H9 (cell line): ENCODE results near the gene VIPR2. TPM values are rescaled to one million over a fixed set of nuclear protein-coding genes. Genes with fewer than 3 reads are reported as not detected.

Experiments
- DNase-seq: peaks from one replicate; pipeline ENCODE4 v3.0.0-alpha.2; 2017
- H2AFZ ChIP-seq: one replicate; pipeline ENCODE4 v1.6.1; 2013; ENCODE audit warnings: mild to moderate bottlenecking, low read length, control low read depth, moderate library complexity
- H2AK5ac ChIP-seq: 2 replicates; pipeline ENCODE4 v1.6.1; 2013; ENCODE audit warnings: low read length, control low read depth, mixed read lengths; ENCODE audit not compliant: insufficient read length
- H2BK120ac ChIP-seq: one replicate; pipeline ENCODE4 v1.6.1; 2013; ENCODE audit warnings: low read depth, mild to moderate bottlenecking, low read length, control low read depth, inconsistent platforms; ENCODE audit not compliant: poor library complexity, severe bottlenecking
- H2BK12ac ChIP-seq: 2 replicates; pipeline ENCODE4 v1.6.1; 2013; ENCODE audit warnings: low read length, control low read depth, mixed read lengths, low read depth; ENCODE audit not compliant: insufficient read length
- H2BK15ac ChIP-seq: 2 replicates; pipeline ENCODE4 v1.6.1; 2013; ENCODE audit warnings: low read depth, low read length, control low read depth
- H2BK20ac ChIP-seq: one replicate; pipeline ENCODE4 v1.6.1; 2013; ENCODE audit warnings: low read depth, mild to moderate bottlenecking, low read length, control low read depth, inconsistent platforms; ENCODE audit not compliant: poor library complexity, severe bottlenecking
- H2BK5ac ChIP-seq: 2 replicates; pipeline ENCODE4 v1.6.1; 2013; ENCODE audit warnings: low read length, control low read depth, mixed read lengths; ENCODE audit not compliant: insufficient read length
- H3K14ac ChIP-seq: 2 replicates; pipeline ENCODE4 v1.6.1; 2013; ENCODE audit warnings: low read length, control low read depth; ENCODE audit not compliant: insufficient read depth
- H3K18ac ChIP-seq: 2 replicates; pipeline ENCODE4 v1.6.1; 2013; ENCODE audit warnings: low read depth, mild to moderate bottlenecking, mixed read lengths, low read length, control low read depth; ENCODE audit not compliant: insufficient read length
- H3K23ac ChIP-seq: 2 replicates; pipeline ENCODE4 v1.6.1; 2013; ENCODE audit warnings: low read length, control low read depth, mixed read lengths, low read depth; ENCODE audit not compliant: insufficient read length
- H3K23me2 ChIP-seq: 2 replicates; pipeline ENCODE4 v1.6.1; 2013; ENCODE audit warnings: low read depth, mild to moderate bottlenecking, mixed read lengths, low read length, control low read depth; ENCODE audit not compliant: insufficient read length, poor library complexity, severe bottlenecking
- H3K27ac ChIP-seq: 2 replicates; pipeline ENCODE4 v1.5.1; 2013; ENCODE audit warnings: low read length, control low read depth, mixed read lengths, low read depth; ENCODE audit not compliant: insufficient read length
- H3K27me3 ChIP-seq: 2 replicates; pipeline ENCODE4 v1.6.1; 2013; ENCODE audit warnings: low read length, control low read depth, inconsistent platforms; ENCODE audit not compliant: insufficient read depth
- H3K4ac ChIP-seq: 2 replicates; pipeline ENCODE4 v1.6.1; 2013; ENCODE audit warnings: low read depth, mild to moderate bottlenecking, control low read depth, inconsistent platforms, low read length, moderate library complexity
- H3K4me1 ChIP-seq: 2 replicates; pipeline ENCODE4 v1.6.1; 2013; ENCODE audit warnings: low read length, control low read depth, inconsistent platforms; ENCODE audit not compliant: insufficient read depth
- H3K4me2 ChIP-seq: 2 replicates; pipeline ENCODE4 v1.6.1; 2013; ENCODE audit warnings: low read length, control low read depth, mixed read lengths; ENCODE audit not compliant: insufficient read length, insufficient read depth
- H3K56ac ChIP-seq: 2 replicates; pipeline ENCODE4 v1.6.1; 2013; ENCODE audit warnings: low read depth, mild to moderate bottlenecking, mixed read lengths, low read length, control low read depth; ENCODE audit not compliant: insufficient read length
- H3K79me1 ChIP-seq: 2 replicates; pipeline ENCODE4 v1.6.1; 2013; ENCODE audit warnings: low read depth, mild to moderate bottlenecking, moderate library complexity, low read length, control low read depth, inconsistent platforms; ENCODE audit not compliant: insufficient read depth, poor library complexity, severe bottlenecking
- H3K79me2 ChIP-seq: 2 replicates; pipeline ENCODE4 v1.6.1; 2013; ENCODE audit warnings: low read length, control low read depth, inconsistent platforms; ENCODE audit not compliant: insufficient read depth
- H3K9ac ChIP-seq: 2 replicates; pipeline ENCODE4 v1.6.1; 2013; ENCODE audit warnings: low read length, control low read depth, mixed read lengths; ENCODE audit not compliant: insufficient read length; ENCODE audit errors: extremely low read depth
- H3K9me3 ChIP-seq: one replicate; pipeline ENCODE4 v1.6.1; 2013; ENCODE audit warnings: low read depth, low read length, inconsistent platforms; ENCODE audit not compliant: control insufficient read depth
- H3T11ph ChIP-seq: one replicate; pipeline ENCODE4 v1.6.1; 2013; ENCODE audit warnings: mild to moderate bottlenecking, low read length, control low read depth, inconsistent platforms
- H4K20me1 ChIP-seq: one replicate; pipeline ENCODE4 v1.6.1; 2013; ENCODE audit not compliant: control insufficient read depth, insufficient read length, insufficient read depth
- H4K5ac ChIP-seq: 2 replicates; pipeline ENCODE4 v1.6.1; 2013; ENCODE audit warnings: low read depth, mild to moderate bottlenecking, mixed read lengths, low read length, control low read depth; ENCODE audit not compliant: insufficient read length
- H4K8ac ChIP-seq: replicated peaks from 2 replicates; pipeline ENCODE4 v1.6.1; 2013; ENCODE audit warnings: low read length, control low read depth, mixed read lengths, low read depth; ENCODE audit not compliant: insufficient read length
- H4K91ac ChIP-seq: 2 replicates; pipeline ENCODE4 v1.6.1; 2013; ENCODE audit warnings: low read depth, mild to moderate bottlenecking, moderate library complexity, mixed read lengths, low read length, control low read depth; ENCODE audit not compliant: insufficient read length
- H3K27ac Mint-ChIP-seq, 3 experiments: 2 replicates in 2 of 3; 3 replicates in 1 of 3; pipeline ENCODE4 v1.8.0; 2020 to 2021; ENCODE audit warnings: mixed read lengths in 3 of 3, mild to moderate bottlenecking in 1 of 3, moderate library complexity in 1 of 3
- H3K27me3 Mint-ChIP-seq: 2 replicates; pipeline ENCODE4 v1.8.0; 2021; ENCODE audit warnings: low read depth, mild to moderate bottlenecking, moderate library complexity, mixed read lengths
- H3K36me3 Mint-ChIP-seq, 3 experiments: 2 replicates in 2 of 3; 3 replicates in 1 of 3; pipeline ENCODE4 v1.8.0; 2020 to 2021; ENCODE audit warnings: low read depth in 3 of 3, mixed read lengths in 3 of 3; ENCODE audit not compliant: insufficient read depth in 1 of 3
- H3K4me1 Mint-ChIP-seq, 2 experiments: 2 replicates each; pipeline ENCODE4 v1.8.0; 2020; ENCODE audit warnings: mixed read lengths in 2 of 2
- H3K4me3 Mint-ChIP-seq, 2 experiments: 2 replicates in 1 of 2; 3 replicates in 1 of 2; pipeline ENCODE4 v1.8.0; 2020 to 2021; ENCODE audit warnings: mild to moderate bottlenecking in 2 of 2, mixed read lengths in 2 of 2, moderate library complexity in 1 of 2
- H3K9me3 Mint-ChIP-seq, 2 experiments: 2 replicates in 1 of 2; 3 replicates in 1 of 2; pipeline ENCODE4 v1.8.0; 2020; ENCODE audit warnings: mild to moderate bottlenecking in 2 of 2, mixed read lengths in 2 of 2, moderate library complexity in 1 of 2
- WGBS: extraction: QIAGEN DNeasy Blood & Tissue Kit; methylation state at CpG from one replicate; pipeline ENCODE4 v1.1.7; 2013; ENCODE audit warnings: missing lambda C conversion rate, low lambda C conversion rate, mixed read lengths; ENCODE audit not compliant: insufficient read length; ENCODE audit errors: extremely low coverage; 5-methylcytosine and 5-hydroxymethylcytosine counted together
- total RNA-seq: library from RNA; stranded (reverse); gene quantifications from 2 replicates; pipeline ENCODE4 v1.2.1, GENCODE V29; 2021
- TF ChIP-seq, protein P1 (sequence below): fragments of 200-600 bp; sonication (generic); conservative IDR thresholded peaks from 3 replicates; pipeline ENCODE4 v1.8.0; 2021; ENCODE audit warnings: antibody characterized with exemption, mild to moderate bottlenecking

Gene VIPR2
- total RNA-seq, 1 experiment from 2014 or later, result 1.6 TPM

DNA sequence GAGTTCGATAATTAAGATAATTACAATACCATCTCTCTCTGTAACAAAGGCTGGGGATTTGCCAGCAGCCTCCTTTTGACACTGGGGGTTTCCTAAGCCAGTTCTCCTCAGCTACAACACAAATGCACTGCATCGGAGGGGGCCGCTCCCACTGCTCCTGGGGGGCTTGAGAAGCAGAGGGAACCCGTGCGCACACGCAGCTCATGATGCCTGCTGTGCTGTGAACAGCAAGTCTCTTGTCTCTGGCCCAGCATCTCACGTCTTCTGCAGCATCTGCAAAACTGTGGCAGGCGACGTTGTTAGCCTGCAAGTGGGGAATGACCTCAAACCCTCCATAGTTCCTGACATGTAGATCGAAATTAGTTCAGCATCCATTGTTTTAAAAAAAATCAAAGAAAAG is 5.5 kb downstream of the VIPR2 start:
- H3K18ac ChIP-seq, result no peak overlapping the region
- H2AK5ac ChIP-seq, result no peak overlapping the region
- no peak overlapping the region for H2BK20ac ChIP-seq
- H3K4me2 ChIP-seq, result no peak overlapping the region
- H2BK12ac ChIP-seq, result no peak overlapping the region
- H3K79me2 ChIP-seq, result no peaks in the 10 kb centered on the region
- no peak overlapping the region for H4K91ac ChIP-seq
- H3K4ac ChIP-seq, result no peak overlapping the region
- H3K79me1 ChIP-seq, result no peaks in the 10 kb centered on the region
- peaks cover 42 to 62% of the 10 kb centered on the region in 2 experiments for H3K4me1 Mint-ChIP-seq
- no peak overlapping the region for H3K14ac ChIP-seq
- H4K8ac ChIP-seq, result no peak overlapping the region
- peaks cover 8% of the 10 kb centered on the region for H3K4me1 ChIP-seq
- no peak overlapping the region for H3K27ac Mint-ChIP-seq
- peaks cover 4 to 12% of the 10 kb centered on the region in 2 experiments for H3K9me3 Mint-ChIP-seq
- H4K20me1 ChIP-seq, result no peaks in the 10 kb centered on the region
- H2AFZ ChIP-seq, result no peak overlapping the region
- H3T11ph ChIP-seq, result no peak overlapping the region
- no peak overlapping the region for H2BK120ac ChIP-seq
- no peak overlapping the region for H2BK15ac ChIP-seq
- no peak overlapping the region for H3K9ac ChIP-seq
- TF ChIP-seq, protein P1, sequence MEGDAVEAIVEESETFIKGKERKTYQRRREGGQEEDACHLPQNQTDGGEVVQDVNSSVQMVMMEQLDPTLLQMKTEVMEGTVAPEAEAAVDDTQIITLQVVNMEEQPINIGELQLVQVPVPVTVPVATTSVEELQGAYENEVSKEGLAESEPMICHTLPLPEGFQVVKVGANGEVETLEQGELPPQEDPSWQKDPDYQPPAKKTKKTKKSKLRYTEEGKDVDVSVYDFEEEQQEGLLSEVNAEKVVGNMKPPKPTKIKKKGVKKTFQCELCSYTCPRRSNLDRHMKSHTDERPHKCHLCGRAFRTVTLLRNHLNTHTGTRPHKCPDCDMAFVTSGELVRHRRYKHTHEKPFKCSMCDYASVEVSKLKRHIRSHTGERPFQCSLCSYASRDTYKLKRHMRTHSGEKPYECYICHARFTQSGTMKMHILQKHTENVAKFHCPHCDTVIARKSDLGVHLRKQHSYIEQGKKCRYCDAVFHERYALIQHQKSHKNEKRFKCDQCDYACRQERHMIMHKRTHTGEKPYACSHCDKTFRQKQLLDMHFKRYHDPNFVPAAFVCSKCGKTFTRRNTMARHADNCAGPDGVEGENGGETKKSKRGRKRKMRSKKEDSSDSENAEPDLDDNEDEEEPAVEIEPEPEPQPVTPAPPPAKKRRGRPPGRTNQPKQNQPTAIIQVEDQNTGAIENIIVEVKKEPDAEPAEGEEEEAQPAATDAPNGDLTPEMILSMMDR, result no peak
- peaks cover 14% of the 10 kb centered on the region; the same call in 1 of the 2 replicates for H3K27me3 ChIP-seq
- H3K23me2 ChIP-seq, result peaks cover 6% of the 10 kb centered on the region
- no CpG with 5 or more reads among the region's 10 CpGs for WGBS
- peak; percentile 15 for DNase-seq
- no peak overlapping the region for H3K56ac ChIP-seq
- no peak overlapping the region for H3K4me3 Mint-ChIP-seq
- no peak overlapping the region for H2BK5ac ChIP-seq
- no peaks in the 10 kb centered on the region for H3K9me3 ChIP-seq
- peaks cover 34% of the 10 kb centered on the region for H3K27me3 Mint-ChIP-seq
- H4K5ac ChIP-seq, result no peak overlapping the region
- H3K27ac ChIP-seq, result no peak overlapping the region
- no peak overlapping the region for H3K23ac ChIP-seq
- peaks cover 2 to 25% (median 24%) of the 10 kb centered on the region in 3 experiments; a peak in 5 of 7 replicates for H3K36me3 Mint-ChIP-seq
